Activated CD8-positive, alpha-beta T cell treated with anti-CD3 and anti-CD28 coated beads for 36 hours (primary cell): ENCODE data around the gene TP53RK. TPM values are rescaled to one million over a fixed set of nuclear protein-coding genes. Genes with fewer than 3 reads are reported as not detected.
A peak's percentile ranks its signal among the peaks of the same experiment; 100 is the strongest.

ENCODE experiments used
- ATAC-seq: fragments of 200-7000 bp; cut with Tn5 transposase; one replicate; pipeline ENCODE4 v1.10.0; 2021; ENCODE audit warnings: mild to moderate bottlenecking, moderate library complexity
- CTCF ChIA-PET: fragments of 350-600 bp; sonication (Branson Sonifier 250); formaldehyde crosslinking; loops from one replicate; lab custom pipeline; 2021; ENCODE audit warnings: antibody characterized with exemption; lab: Charles Lee
- POLR2A ChIA-PET: fragments of 350-600 bp; sonication (Branson Sonifier 250); formaldehyde crosslinking; loops from one replicate; lab custom pipeline; 2021; ENCODE audit warnings: antibody characterized with exemption; lab: Charles Lee
- DNase-seq: peaks from one replicate; pipeline ENCODE4 v3.0.0-alpha.2; 2020
- H3K27ac Mint-ChIP-seq: one replicate; pipeline ENCODE4 v1.8.0; 2021; ENCODE audit warnings: mild to moderate bottlenecking, mixed read lengths
- H3K27me3 Mint-ChIP-seq: one replicate; pipeline ENCODE4 v1.8.0; 2021; ENCODE audit warnings: mixed read lengths
- H3K36me3 Mint-ChIP-seq: one replicate; pipeline ENCODE4 v1.8.0; 2021; ENCODE audit warnings: low read depth, mixed read lengths
- H3K4me1 Mint-ChIP-seq: one replicate; pipeline ENCODE4 v1.8.0; 2021; ENCODE audit warnings: low read depth, mixed read lengths
- H3K4me3 Mint-ChIP-seq: one replicate; pipeline ENCODE4 v1.8.0; 2021; ENCODE audit warnings: mild to moderate bottlenecking, moderate library complexity, mixed read lengths
- H3K9me3 Mint-ChIP-seq: one replicate; pipeline ENCODE4 v1.8.0; 2021; ENCODE audit warnings: mixed read lengths
- intact Hi-C: fragments of 100-400 bp; cut with micrococcal nuclease; formaldehyde crosslinking; loops from one replicate; pipeline ENCODE4 v1.10.0; 2022
- total RNA-seq, 2 experiments: library from RNA; stranded (reverse); gene quantifications; one replicate each; pipeline ENCODE4 v1.2.3, GENCODE V29; 2021
- TF ChIP-seq, protein P1 (sequence below): fragments of 200-600 bp; IDR thresholded peaks from one replicate; pipeline ENCODE4 v1.8.0; 2022; ENCODE audit warnings: antibody characterized with exemption, mild to moderate bottlenecking

The TP53RK gene
- total RNA-seq, 2 experiments from 2014 or later: 12.2 to 13.6 TPM

DNA sequence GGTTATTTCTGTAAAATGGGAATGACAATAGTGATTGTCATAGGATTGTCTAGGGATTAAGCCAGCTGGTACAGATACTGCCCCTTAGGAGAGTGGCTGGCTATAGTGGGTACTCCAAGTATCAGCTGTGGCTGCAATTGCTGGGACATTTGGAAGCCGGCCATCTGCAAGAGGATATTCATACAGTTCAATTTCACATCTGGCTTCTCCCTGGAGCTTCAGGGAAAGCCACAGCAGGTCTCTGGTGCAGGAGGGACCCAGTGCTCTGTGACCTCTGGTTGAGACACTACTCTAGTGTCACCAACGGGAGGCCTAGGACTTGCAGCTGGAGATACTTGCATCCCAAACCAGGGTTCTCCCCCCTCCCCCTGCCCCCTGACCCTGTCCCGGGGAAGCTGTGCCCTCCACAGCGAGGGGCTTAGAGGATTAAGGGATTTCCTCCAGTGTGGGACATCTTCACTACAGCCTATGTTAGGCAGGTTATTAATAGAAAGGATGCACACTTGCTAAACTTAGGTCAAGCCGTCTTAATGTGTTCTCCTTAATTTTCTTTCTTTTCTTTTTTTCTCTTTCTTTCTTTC, 22.9 kb upstream of the TP53RK start:
- intact Hi-C loops: no loop called here
- no peak for DNase-seq
- POLR2A ChIA-PET: no interaction called here
- H3K36me3 Mint-ChIP-seq: no peaks in the 10 kb centered on the region
- ATAC-seq: no peak
- no peaks in the 10 kb centered on the region for H3K9me3 Mint-ChIP-seq
- peaks cover 11% of the 10 kb centered on the region for H3K4me1 Mint-ChIP-seq
- TF ChIP-seq, protein P1, sequence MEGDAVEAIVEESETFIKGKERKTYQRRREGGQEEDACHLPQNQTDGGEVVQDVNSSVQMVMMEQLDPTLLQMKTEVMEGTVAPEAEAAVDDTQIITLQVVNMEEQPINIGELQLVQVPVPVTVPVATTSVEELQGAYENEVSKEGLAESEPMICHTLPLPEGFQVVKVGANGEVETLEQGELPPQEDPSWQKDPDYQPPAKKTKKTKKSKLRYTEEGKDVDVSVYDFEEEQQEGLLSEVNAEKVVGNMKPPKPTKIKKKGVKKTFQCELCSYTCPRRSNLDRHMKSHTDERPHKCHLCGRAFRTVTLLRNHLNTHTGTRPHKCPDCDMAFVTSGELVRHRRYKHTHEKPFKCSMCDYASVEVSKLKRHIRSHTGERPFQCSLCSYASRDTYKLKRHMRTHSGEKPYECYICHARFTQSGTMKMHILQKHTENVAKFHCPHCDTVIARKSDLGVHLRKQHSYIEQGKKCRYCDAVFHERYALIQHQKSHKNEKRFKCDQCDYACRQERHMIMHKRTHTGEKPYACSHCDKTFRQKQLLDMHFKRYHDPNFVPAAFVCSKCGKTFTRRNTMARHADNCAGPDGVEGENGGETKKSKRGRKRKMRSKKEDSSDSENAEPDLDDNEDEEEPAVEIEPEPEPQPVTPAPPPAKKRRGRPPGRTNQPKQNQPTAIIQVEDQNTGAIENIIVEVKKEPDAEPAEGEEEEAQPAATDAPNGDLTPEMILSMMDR: no peak
- CTCF ChIA-PET: interaction anchor here (0.5 kb wide), 1 partner anchor 8 kb away, joined by 3 read pairs; no protein-coding TSS in a partner anchor
- no peak overlapping the region for H3K27ac Mint-ChIP-seq
- H3K27me3 Mint-ChIP-seq: peaks cover 49% of the 10 kb centered on the region
- H3K4me3 Mint-ChIP-seq: no peak overlapping the region

DNA sequence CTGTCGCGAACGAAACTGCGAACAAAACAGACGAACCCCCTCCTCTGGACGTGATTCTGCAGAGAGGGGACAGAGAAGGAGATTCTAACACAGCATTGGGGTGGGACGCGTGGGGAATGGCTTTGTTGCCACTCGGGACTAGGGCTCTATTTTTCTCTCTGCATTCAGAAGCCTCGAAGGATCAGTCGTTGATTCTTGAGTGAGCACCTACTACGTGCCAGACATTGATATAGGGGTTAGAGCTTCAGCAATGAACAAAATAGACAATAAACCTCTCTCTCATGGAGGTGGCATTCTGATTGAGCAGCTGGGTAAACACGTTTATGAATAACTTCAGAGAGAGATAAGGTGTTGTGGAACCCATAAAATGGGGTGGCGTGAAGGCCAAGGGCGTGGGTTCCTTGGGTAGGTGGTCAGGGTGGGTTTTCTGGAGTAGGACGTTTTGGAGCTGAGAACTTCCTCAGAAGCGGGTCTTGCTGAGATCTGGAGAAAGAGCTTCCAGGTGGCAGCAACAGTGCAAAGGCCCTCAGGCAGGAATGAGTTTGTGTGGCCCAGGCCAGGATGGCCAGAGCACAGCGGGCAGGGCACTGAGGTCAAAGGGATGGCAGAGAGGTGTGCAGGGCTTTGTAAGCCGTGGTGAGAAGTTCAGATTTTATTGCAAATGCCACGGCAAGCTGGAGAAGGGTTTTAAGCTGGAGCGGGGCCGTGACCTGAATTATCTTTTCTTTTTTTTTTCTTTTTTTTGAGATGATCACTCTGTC, 21.1 kb upstream of the TP53RK start:
- TF ChIP-seq, protein P1: no peak
- peaks cover 49% of the 10 kb centered on the region for H3K27me3 Mint-ChIP-seq
- H3K36me3 Mint-ChIP-seq: no peaks in the 10 kb centered on the region
- ATAC-seq (no peak), DNase-seq (no peak)
- no peaks in the 10 kb centered on the region for H3K9me3 Mint-ChIP-seq
- ChIA-PET POLR2A (no interaction called here), CTCF (no interaction called here)
- intact Hi-C loops: no loop called here
- no peak overlapping the region for H3K27ac Mint-ChIP-seq
- H3K4me3 Mint-ChIP-seq: peak overlapping the region; percentile 48
- peaks cover 11% of the 10 kb centered on the region for H3K4me1 Mint-ChIP-seq

DNA sequence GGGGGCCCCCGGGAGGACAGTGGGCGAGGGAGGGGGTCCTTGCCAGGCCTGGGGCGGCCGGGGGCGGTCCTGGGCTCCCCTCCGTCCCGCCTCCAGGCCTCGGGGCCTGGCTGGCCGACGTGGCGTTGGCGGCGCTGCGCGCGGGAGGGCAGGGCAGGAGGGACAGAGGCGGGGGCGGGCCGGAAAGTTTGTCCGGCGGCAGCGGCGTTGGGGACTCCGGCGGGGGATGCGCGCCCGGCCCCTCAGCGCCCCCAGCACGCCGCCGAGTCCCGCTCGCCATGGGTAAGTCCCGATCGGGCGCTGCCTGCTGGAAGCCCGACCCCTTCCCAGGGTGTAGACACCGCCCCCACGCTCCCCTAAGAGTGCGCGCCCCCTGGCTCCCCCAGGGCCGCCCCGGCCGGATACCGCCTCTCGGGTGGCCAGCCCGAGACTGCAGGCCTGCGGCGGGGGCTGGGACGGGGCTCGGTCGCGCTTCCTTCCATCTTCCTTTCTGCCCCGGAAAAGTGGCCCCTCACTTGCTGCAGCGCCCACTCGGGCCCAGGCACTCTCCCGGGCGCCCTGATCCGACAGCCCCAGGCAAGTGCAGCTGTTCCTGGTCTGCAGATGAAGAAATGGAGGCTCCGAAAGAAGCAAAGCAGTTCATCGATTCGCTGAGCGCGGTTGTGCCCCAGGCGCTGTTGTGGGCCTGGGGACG, 20.4 kb upstream of the TP53RK start, which contains the start of gene SLC2A10:
Gene SLC2A10, plus strand, starts transcription at position 191 of the 694 bp plus-strand sequence. Its CDS starts 88 bp downstream, at position 279.
- peaks cover 49% of the 10 kb centered on the region for H3K27me3 Mint-ChIP-seq
- no peaks in the 10 kb centered on the region for H3K9me3 Mint-ChIP-seq
- ChIA-PET CTCF (interaction anchor here (1.5 kb wide), 1 partner anchor 15 kb away, joined by 4 read pairs; no protein-coding TSS in a partner anchor), POLR2A (no interaction called here)
- ATAC-seq (peak; percentile 51), DNase-seq (peak; percentile 13)
- intact Hi-C loops: no loop called here
- H3K36me3 Mint-ChIP-seq: no peaks in the 10 kb centered on the region
- H3K4me1 Mint-ChIP-seq: peaks cover 11% of the 10 kb centered on the region
- TF ChIP-seq, protein P1: no peak
- no peak within 1 kb of the TSS for H3K27ac Mint-ChIP-seq
- peak within 1 kb of the TSS; percentile 48 for H3K4me3 Mint-ChIP-seq

DNA sequence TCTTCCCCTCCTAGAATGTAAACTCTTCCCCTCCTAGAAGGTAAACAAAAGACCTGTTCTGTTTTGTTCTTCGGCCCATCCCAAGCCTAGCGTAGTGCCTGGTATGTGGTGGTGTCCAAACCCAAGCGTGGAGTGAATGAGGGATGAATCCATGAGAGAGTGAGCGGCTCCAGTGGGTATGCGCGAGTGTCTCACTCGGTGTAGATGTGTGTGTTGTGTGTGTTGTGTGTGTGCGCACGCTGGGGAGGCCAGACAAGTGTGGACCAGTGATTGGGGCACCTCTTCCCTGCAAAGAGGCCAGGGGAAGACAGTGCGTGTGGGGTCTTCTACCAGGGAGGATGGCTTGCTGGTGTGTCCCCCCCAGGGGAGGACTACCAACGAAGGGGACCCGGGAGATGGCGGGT, 19.8 kb upstream of the TP53RK start:
- ChIA-PET CTCF (interaction anchor here (1.5 kb wide), 1 partner anchor 14 kb away, joined by 4 read pairs; no protein-coding TSS in a partner anchor), POLR2A (interaction anchor here (0.7 kb wide), 1 partner anchor 14 kb away, joined by 3 read pairs; no protein-coding TSS in a partner anchor)
- H3K27ac Mint-ChIP-seq: no peak overlapping the region
- ATAC-seq (no peak), DNase-seq (no peak)
- peaks cover 47% of the 10 kb centered on the region for H3K27me3 Mint-ChIP-seq
- no peaks in the 10 kb centered on the region for H3K36me3 Mint-ChIP-seq
- H3K9me3 Mint-ChIP-seq: no peaks in the 10 kb centered on the region
- peak overlapping the region; percentile 42 for H3K4me3 Mint-ChIP-seq
- TF ChIP-seq, protein P1: no peak
- intact Hi-C loops: no loop called here
- H3K4me1 Mint-ChIP-seq: peaks cover 11% of the 10 kb centered on the region
